WTC11 (cell line): ENCODE measurements around the gene ZNF366. TPM values are rescaled to one million over a fixed set of nuclear protein-coding genes. Genes with fewer than 3 reads are reported as not detected.

ENCODE experiments used
- ATAC-seq: fragments of 200-7000 bp; cut with Tn5 transposase; 2 replicates; pipeline ENCODE4 v1.10.0; 2021; ENCODE audit warnings: mild to moderate bottlenecking, moderate library complexity
- CTCF ChIA-PET: fragments of 300-600 bp; sonication (Branson Sonifier 250); formaldehyde crosslinking; loops from one replicate; lab custom pipeline; 2021; ENCODE audit warnings: antibody characterized with exemption; lab: Charles Lee
- POLR2A ChIA-PET: fragments of 350-600 bp; sonication (Branson Sonifier 250); formaldehyde crosslinking; loops from one replicate; lab custom pipeline; 2021; ENCODE audit warnings: antibody characterized with exemption; lab: Charles Lee
- DNase-seq: peaks from one replicate; pipeline ENCODE4 v3.0.0; 2021; ENCODE audit warnings: low spot score
- H3K27ac Mint-ChIP-seq: 2 replicates; pipeline ENCODE4 v1.8.0; 2021; ENCODE audit warnings: mixed read lengths
- H3K27me3 Mint-ChIP-seq: 2 replicates; pipeline ENCODE4 v1.8.0; 2021; ENCODE audit warnings: low read depth, mild to moderate bottlenecking, moderate library complexity, mixed read lengths
- H3K36me3 Mint-ChIP-seq: 2 replicates; pipeline ENCODE4 v1.8.0; 2021; ENCODE audit warnings: mixed read lengths
- H3K4me1 Mint-ChIP-seq: 2 replicates; pipeline ENCODE4 v1.8.0; 2022; ENCODE audit warnings: mixed read lengths
- H3K4me3 Mint-ChIP-seq: 2 replicates; pipeline ENCODE4 v1.8.0; 2021; ENCODE audit warnings: mild to moderate bottlenecking, moderate library complexity, mixed read lengths
- H3K9me3 Mint-ChIP-seq: 2 replicates; pipeline ENCODE4 v1.8.0; 2021; ENCODE audit warnings: mixed read lengths
- FOXK1 ChIP-seq: sonication (generic); formaldehyde crosslinking; IDR thresholded peaks from 2 replicates; pipeline ENCODE4 v1.8.0; 2022; ENCODE audit warnings: mild to moderate bottlenecking, moderate library complexity, missing genetic modification reagents
- MXD4 ChIP-seq: fragments of 250-450 bp; sonication (Bioruptor Pico); IDR thresholded peaks from 2 replicates; pipeline ENCODE4 v1.8.0; 2021; ENCODE audit warnings: mild to moderate bottlenecking, moderate library complexity, borderline replicate concordance
- TP53 ChIP-seq: sonication (generic); formaldehyde crosslinking; IDR thresholded peaks from 2 replicates; pipeline ENCODE4 v1.8.1; 2023; ENCODE audit warnings: mild to moderate bottlenecking, missing genetic modification reagents
- USF2 ChIP-seq: sonication (generic); formaldehyde crosslinking; IDR thresholded peaks from 2 replicates; pipeline ENCODE4 v1.8.1; 2023; ENCODE audit warnings: mild to moderate bottlenecking, missing genetic modification reagents, moderate library complexity
- ZNF121 ChIP-seq: sonication (generic); formaldehyde crosslinking; IDR thresholded peaks from 2 replicates; pipeline ENCODE4 v1.8.0; 2023; ENCODE audit warnings: missing genetic modification reagents
- ZNF423 ChIP-seq: fragments of 250-450 bp; sonication (Bioruptor Pico); IDR thresholded peaks from 2 replicates; pipeline ENCODE4 v2.1.2; 2022; ENCODE audit warnings: mild to moderate bottlenecking, moderate library complexity
- ZNF532 ChIP-seq: fragments of 250-450 bp; sonication (Bioruptor Pico); IDR thresholded peaks from 2 replicates; pipeline ENCODE4 v1.9.0; 2021; ENCODE audit warnings: mild to moderate bottlenecking, borderline replicate concordance
- ZNF671 ChIP-seq: fragments of 250-450 bp; sonication (Bioruptor Pico); IDR thresholded peaks from 2 replicates; pipeline ENCODE4 v1.8.0; 2021; ENCODE audit warnings: mild to moderate bottlenecking
- total RNA-seq: library from RNA; stranded (reverse); gene quantifications from 3 replicates; pipeline ENCODE4 v1.2.3, GENCODE V29; 2021
- TF ChIP-seq, protein P1 (sequence below): sonication (generic); formaldehyde crosslinking; IDR thresholded peaks from 2 replicates; pipeline ENCODE4 v1.8.0; 2023; ENCODE audit warnings: missing genetic modification reagents, mild to moderate bottlenecking, borderline replicate concordance
- TF ChIP-seq, protein P2 (sequence below): sonication (generic); formaldehyde crosslinking; IDR thresholded peaks from 2 replicates; pipeline ENCODE4 v1.8.1; 2022; ENCODE audit warnings: mild to moderate bottlenecking, moderate library complexity, missing genetic modification reagents
- TF ChIP-seq, protein P3 (sequence below): sonication (generic); formaldehyde crosslinking; conservative IDR thresholded peaks from 2 replicates; pipeline ENCODE4 v1.8.1; 2023; ENCODE audit warnings: mild to moderate bottlenecking, low read depth, missing genetic modification reagents, moderate library complexity

The ZNF366 gene
- total RNA-seq, 1 experiment from 2014 or later, result not detected

DNA sequence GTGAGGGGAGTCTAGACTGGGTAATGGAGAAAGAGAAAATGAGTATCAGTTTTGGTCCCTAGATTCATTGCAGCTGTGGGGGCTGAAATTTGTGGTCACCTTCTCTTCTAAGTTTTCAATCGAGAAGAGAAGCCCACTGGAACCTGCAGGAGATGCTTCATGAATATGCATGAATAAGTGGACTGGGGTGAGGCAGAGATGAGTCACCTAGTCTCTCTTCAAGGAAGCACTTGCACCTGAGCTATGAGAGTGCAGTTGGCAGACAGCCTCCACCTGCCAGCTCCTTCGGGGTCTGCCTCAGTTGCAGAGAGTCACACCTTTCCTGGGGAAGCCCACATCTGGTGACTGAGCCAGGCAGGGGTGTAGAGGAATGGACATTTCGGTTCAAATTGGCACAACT is 69.1 kb downstream of the ZNF366 start (continued):
- TF ChIP-seq, protein P1, sequence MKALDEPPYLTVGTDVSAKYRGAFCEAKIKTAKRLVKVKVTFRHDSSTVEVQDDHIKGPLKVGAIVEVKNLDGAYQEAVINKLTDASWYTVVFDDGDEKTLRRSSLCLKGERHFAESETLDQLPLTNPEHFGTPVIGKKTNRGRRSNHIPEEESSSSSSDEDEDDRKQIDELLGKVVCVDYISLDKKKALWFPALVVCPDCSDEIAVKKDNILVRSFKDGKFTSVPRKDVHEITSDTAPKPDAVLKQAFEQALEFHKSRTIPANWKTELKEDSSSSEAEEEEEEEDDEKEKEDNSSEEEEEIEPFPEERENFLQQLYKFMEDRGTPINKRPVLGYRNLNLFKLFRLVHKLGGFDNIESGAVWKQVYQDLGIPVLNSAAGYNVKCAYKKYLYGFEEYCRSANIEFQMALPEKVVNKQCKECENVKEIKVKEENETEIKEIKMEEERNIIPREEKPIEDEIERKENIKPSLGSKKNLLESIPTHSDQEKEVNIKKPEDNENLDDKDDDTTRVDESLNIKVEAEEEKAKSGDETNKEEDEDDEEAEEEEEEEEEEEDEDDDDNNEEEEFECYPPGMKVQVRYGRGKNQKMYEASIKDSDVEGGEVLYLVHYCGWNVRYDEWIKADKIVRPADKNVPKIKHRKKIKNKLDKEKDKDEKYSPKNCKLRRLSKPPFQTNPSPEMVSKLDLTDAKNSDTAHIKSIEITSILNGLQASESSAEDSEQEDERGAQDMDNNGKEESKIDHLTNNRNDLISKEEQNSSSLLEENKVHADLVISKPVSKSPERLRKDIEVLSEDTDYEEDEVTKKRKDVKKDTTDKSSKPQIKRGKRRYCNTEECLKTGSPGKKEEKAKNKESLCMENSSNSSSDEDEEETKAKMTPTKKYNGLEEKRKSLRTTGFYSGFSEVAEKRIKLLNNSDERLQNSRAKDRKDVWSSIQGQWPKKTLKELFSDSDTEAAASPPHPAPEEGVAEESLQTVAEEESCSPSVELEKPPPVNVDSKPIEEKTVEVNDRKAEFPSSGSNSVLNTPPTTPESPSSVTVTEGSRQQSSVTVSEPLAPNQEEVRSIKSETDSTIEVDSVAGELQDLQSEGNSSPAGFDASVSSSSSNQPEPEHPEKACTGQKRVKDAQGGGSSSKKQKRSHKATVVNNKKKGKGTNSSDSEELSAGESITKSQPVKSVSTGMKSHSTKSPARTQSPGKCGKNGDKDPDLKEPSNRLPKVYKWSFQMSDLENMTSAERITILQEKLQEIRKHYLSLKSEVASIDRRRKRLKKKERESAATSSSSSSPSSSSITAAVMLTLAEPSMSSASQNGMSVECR, result no peak
- no peak for TF ChIP-seq FOXK1 (CRISPR knock-in tag)
- no peak for TF ChIP-seq ZNF121
- TF ChIP-seq, protein P2, sequence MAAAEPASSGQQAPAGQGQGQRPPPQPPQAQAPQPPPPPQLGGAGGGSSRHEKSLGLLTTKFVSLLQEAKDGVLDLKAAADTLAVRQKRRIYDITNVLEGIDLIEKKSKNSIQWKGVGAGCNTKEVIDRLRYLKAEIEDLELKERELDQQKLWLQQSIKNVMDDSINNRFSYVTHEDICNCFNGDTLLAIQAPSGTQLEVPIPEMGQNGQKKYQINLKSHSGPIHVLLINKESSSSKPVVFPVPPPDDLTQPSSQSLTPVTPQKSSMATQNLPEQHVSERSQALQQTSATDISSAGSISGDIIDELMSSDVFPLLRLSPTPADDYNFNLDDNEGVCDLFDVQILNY (CRISPR knock-in tag), result no peak
- TF ChIP-seq ZNF532 (CRISPR knock-in tag), result no peak

- Mint-ChIP-seq H3K9me3 (no peaks in the 10 kb centered on the region), H3K27ac (no peak overlapping the region), H3K4me1 (no peaks in the 10 kb centered on the region; the same call in 1 of the 2 replicates), H3K36me3 (no peaks in the 10 kb centered on the region), H3K4me3 (no peak overlapping the region), H3K27me3 (no peaks in the 10 kb centered on the region)
- CTCF ChIA-PET, result no interaction called here
- DNase-seq, result no peak
- no peak for ATAC-seq
- POLR2A ChIA-PET, result no interaction called here
- no peak for TF ChIP-seq FOXK1 (CRISPR knock-in tag)
- TF ChIP-seq TP53 (CRISPR knock-in tag), result no peak
- no peak for TF ChIP-seq ZNF423 (CRISPR knock-in tag)
- no peak for TF ChIP-seq USF2
- TF ChIP-seq ZNF671 (CRISPR knock-in tag), result no peak
- no peak for TF ChIP-seq MXD4 (CRISPR knock-in tag)
- TF ChIP-seq, protein P3, sequence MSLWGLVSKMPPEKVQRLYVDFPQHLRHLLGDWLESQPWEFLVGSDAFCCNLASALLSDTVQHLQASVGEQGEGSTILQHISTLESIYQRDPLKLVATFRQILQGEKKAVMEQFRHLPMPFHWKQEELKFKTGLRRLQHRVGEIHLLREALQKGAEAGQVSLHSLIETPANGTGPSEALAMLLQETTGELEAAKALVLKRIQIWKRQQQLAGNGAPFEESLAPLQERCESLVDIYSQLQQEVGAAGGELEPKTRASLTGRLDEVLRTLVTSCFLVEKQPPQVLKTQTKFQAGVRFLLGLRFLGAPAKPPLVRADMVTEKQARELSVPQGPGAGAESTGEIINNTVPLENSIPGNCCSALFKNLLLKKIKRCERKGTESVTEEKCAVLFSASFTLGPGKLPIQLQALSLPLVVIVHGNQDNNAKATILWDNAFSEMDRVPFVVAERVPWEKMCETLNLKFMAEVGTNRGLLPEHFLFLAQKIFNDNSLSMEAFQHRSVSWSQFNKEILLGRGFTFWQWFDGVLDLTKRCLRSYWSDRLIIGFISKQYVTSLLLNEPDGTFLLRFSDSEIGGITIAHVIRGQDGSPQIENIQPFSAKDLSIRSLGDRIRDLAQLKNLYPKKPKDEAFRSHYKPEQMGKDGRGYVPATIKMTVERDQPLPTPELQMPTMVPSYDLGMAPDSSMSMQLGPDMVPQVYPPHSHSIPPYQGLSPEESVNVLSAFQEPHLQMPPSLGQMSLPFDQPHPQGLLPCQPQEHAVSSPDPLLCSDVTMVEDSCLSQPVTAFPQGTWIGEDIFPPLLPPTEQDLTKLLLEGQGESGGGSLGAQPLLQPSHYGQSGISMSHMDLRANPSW (CRISPR knock-in tag), result no peak
These were observed 70.3 kb downstream of the ZNF366 start for GRCh38 chr5:72436796-72437471.
